NB4 (cell line): ENCODE results near the gene CD44.

Experiments
- DNase-seq: peaks from one replicate; pipeline ENCODE4 v3.0.0; 2010; ENCODE audit warnings: low read depth
- H3K4me3 ChIP-seq: one replicate; pipeline ENCODE4 v1.5.1; 2011; ENCODE audit warnings: mild to moderate bottlenecking, low read depth, low read length, moderate library complexity
- MYC ChIP-seq: IDR thresholded peaks from 2 replicates; pipeline ENCODE4 v1.6.1; 2011; ENCODE audit warnings: low read depth, low read length
- POLR2A ChIP-seq: IDR thresholded peaks from 2 replicates; pipeline ENCODE4 v1.6.1; 2011; ENCODE audit warnings: mild to moderate bottlenecking; ENCODE audit not compliant: insufficient read length; ENCODE audit errors: extremely low read depth
- TF ChIP-seq, protein P1 (sequence below): IDR thresholded peaks from 2 replicates; pipeline ENCODE4 v1.6.1; 2011; ENCODE audit warnings: low read depth, low read length
- TF ChIP-seq, protein P2 (sequence below): IDR thresholded peaks from one replicate; pipeline ENCODE4 v1.5.1; 2012; ENCODE audit warnings: low read depth, low read length

The CD44 gene

DNA sequence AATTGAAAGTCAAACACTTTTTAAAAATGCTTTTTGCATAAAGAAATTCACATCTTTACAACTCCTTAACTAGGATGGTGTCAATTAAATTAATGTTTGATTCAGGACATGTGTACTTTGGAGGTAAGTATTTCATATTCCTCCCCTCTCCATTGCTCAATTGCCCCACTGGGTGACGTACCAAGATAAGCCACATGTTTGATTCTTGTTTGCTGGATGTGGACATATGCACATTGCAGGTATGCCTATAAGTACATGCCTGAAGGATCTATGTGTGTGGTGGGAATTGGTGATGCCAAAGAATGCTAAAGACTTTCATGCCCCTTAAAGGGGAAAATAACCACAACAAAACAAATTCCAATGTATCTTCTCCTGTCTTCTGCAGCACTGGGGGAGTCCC, 5.8 kb downstream of the CD44 start:
- peak overlapping the region; percentile 23 for H3K4me3 ChIP-seq
- TF ChIP-seq, protein P1, sequence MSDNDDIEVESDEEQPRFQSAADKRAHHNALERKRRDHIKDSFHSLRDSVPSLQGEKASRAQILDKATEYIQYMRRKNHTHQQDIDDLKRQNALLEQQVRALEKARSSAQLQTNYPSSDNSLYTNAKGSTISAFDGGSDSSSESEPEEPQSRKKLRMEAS = no peak
- TF ChIP-seq POLR2A (no peak), MYC (no peak)
- TF ChIP-seq, protein P2, sequence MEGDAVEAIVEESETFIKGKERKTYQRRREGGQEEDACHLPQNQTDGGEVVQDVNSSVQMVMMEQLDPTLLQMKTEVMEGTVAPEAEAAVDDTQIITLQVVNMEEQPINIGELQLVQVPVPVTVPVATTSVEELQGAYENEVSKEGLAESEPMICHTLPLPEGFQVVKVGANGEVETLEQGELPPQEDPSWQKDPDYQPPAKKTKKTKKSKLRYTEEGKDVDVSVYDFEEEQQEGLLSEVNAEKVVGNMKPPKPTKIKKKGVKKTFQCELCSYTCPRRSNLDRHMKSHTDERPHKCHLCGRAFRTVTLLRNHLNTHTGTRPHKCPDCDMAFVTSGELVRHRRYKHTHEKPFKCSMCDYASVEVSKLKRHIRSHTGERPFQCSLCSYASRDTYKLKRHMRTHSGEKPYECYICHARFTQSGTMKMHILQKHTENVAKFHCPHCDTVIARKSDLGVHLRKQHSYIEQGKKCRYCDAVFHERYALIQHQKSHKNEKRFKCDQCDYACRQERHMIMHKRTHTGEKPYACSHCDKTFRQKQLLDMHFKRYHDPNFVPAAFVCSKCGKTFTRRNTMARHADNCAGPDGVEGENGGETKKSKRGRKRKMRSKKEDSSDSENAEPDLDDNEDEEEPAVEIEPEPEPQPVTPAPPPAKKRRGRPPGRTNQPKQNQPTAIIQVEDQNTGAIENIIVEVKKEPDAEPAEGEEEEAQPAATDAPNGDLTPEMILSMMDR = no peak
- DNase-seq = peak; percentile 30

DNA sequence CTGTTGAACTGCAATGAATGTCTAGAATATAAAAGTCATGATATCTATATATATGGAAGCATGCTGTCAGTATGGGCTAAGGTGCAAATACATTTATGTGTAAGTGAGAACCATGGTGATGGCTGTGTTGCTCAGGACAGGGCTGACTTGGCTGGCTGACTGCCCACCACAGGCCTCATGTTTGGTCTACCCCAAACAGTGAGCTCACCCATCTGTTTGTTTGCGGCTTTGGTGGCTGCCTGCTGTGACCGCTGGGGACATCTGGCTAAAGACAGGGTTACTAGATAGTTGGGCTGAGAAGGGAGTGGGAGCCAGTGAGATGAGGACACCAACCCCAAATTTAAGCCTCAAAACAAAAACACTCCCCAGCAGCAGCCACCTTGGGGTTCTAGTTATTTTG, 6.3 kb downstream of the CD44 start:
- peak overlapping the region; percentile 23 for H3K4me3 ChIP-seq
- TF ChIP-seq, protein P2 = no peak
- no peak for TF ChIP-seq POLR2A
- TF ChIP-seq, protein P1 = no peak
- no peak for TF ChIP-seq MYC
- DNase-seq = peak; percentile 74

DNA sequence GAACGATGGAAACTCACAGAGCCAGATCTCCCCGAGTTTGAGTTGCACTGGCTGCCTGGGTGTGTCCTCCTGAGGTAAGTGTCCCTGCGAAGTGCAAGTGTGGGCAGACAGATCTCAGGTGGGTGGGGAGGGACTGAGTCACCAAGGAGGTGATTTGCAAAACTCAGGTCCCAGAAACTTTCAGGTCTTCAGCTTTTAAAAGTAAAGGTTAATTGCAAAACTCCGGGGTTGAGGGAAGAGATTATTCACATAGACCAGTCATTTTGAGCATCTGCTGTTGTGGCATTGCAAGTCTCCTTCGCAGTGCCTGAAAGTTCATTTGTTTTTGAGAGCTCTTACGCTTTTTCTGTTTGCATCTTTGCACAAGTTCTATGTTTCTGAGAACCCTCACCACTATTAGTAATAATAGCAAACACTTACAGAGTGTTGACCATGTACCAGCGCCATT, 7.1 kb downstream of the CD44 start:
- TF ChIP-seq MYC = no peak
- no peak for TF ChIP-seq POLR2A
- TF ChIP-seq, protein P2 = no peak
- TF ChIP-seq, protein P1 = no peak
- H3K4me3 ChIP-seq = no peak overlapping the region
- DNase-seq = no peak

DNA sequence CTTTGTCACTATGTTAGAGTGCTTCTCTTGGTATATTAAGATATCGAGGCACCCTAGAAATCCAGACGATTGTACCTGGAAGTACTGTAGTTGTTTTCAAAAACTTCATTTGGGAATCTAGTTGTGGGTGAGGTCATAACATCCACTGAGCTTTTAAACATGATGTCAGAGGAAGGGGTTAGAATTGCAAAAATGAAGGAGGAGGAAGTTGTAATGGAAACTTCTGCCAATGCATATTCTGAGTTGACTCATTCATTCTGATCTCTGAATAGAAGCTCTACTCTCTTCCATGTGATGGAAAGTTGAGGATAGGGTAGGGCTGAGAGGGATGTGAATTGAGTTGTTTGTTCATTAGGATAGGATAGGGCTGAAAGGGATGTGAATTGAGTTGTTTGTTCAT, 7.7 kb downstream of the CD44 start:
- H3K4me3 ChIP-seq = no peak overlapping the region
- DNase-seq = peak; percentile 44
- TF ChIP-seq POLR2A (no peak), MYC (no peak)
- TF ChIP-seq, protein P1 = no peak
- TF ChIP-seq, protein P2 = no peak

DNA sequence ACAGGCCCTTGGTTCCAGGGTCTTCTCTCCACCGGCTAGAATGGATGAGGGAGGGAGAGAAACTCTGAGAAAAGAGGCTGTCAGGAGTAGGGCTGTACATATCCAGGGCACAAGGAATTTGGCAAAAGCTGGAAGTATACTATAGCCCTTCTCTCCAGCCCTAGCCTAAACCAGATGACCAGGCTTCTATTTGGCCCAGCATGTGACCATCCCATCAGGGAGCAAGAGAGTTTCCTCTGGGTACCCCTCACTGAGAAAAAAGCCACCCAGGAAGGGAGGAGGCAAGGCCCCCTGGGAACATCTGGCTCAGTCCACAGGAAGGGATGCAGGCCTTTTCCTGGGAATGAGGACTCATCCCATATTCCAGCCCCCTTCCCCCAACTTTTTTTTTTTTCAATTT, 8.3 kb downstream of the CD44 start:
- H3K4me3 ChIP-seq = no peak overlapping the region
- no peak for DNase-seq
- no peak for TF ChIP-seq POLR2A
- TF ChIP-seq, protein P1 = no peak
- TF ChIP-seq MYC = no peak
- TF ChIP-seq, protein P2 = no peak
